Measurements from ENCODE around the gene RAPGEF5.

- TF ChIP-seq POLR2A (IDR thresholded peaks at IDR 0.05; ENCODE audit: low read depth, low read length) (no peak), POLR2AphosphoS5 (IDR thresholded peaks at IDR 0.05; ENCODE audit: insufficient read depth, low read depth, low read length) (no peak), JUN (IDR thresholded peaks at IDR 0.05; ENCODE audit: borderline replicate concordance, insufficient read depth, insufficient read length, low read depth) (no peak), EZH2 (IDR thresholded peaks at IDR 0.05; ENCODE audit: borderline replicate concordance, low read depth, low read length, severe bottlenecking) (no peak)
- TF ChIP-seq, protein P1, sequence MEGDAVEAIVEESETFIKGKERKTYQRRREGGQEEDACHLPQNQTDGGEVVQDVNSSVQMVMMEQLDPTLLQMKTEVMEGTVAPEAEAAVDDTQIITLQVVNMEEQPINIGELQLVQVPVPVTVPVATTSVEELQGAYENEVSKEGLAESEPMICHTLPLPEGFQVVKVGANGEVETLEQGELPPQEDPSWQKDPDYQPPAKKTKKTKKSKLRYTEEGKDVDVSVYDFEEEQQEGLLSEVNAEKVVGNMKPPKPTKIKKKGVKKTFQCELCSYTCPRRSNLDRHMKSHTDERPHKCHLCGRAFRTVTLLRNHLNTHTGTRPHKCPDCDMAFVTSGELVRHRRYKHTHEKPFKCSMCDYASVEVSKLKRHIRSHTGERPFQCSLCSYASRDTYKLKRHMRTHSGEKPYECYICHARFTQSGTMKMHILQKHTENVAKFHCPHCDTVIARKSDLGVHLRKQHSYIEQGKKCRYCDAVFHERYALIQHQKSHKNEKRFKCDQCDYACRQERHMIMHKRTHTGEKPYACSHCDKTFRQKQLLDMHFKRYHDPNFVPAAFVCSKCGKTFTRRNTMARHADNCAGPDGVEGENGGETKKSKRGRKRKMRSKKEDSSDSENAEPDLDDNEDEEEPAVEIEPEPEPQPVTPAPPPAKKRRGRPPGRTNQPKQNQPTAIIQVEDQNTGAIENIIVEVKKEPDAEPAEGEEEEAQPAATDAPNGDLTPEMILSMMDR (IDR thresholded peaks at IDR 0.05; ENCODE audit: extremely low read depth in 1 of 2, insufficient read depth in 1 of 2, low read depth in 1 of 2, low read length in 2 of 2), result no peak
- TF ChIP-seq, protein P2, sequence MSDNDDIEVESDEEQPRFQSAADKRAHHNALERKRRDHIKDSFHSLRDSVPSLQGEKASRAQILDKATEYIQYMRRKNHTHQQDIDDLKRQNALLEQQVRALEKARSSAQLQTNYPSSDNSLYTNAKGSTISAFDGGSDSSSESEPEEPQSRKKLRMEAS (IDR thresholded peaks at IDR 0.05; ENCODE audit: insufficient read depth, insufficient read length), result no peak
Observed at GRCh38 chr7:22357311-22358175, 589 bp upstream of the RAPGEF5 start.

Measured in endothelial cell of umbilical vein (primary cell).